ENCODE results near the gene PIEZO2.

DNA sequence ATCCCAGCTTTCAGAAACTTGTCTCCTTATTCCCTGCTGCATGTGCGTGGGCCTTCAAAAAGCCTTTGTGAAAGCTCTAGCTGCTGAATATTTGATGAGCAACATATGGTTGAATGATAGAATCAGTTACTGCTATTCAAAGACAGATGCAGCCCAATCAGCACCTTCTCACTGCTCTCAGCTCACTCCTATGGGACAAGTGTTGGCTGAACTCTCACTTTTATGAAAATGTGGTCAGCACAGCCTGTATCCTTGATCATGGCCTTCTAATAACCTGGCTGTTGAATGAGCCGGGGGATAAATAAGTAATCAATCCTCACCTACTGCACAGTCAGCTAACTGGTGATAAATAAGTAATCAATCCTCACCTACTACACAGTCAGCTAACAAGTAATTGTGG, 103.2 kb downstream of the PIEZO2 start:
- TF ChIP-seq, protein P1, sequence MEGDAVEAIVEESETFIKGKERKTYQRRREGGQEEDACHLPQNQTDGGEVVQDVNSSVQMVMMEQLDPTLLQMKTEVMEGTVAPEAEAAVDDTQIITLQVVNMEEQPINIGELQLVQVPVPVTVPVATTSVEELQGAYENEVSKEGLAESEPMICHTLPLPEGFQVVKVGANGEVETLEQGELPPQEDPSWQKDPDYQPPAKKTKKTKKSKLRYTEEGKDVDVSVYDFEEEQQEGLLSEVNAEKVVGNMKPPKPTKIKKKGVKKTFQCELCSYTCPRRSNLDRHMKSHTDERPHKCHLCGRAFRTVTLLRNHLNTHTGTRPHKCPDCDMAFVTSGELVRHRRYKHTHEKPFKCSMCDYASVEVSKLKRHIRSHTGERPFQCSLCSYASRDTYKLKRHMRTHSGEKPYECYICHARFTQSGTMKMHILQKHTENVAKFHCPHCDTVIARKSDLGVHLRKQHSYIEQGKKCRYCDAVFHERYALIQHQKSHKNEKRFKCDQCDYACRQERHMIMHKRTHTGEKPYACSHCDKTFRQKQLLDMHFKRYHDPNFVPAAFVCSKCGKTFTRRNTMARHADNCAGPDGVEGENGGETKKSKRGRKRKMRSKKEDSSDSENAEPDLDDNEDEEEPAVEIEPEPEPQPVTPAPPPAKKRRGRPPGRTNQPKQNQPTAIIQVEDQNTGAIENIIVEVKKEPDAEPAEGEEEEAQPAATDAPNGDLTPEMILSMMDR (optimal IDR thresholded peaks at IDR 0.05 in 1 of 3, IDR thresholded peaks at IDR 0.05 in 1 of 3, conservative IDR thresholded peaks at IDR 0.05 in 1 of 3; ENCODE audit: extremely low read depth in 1 of 3, insufficient read depth in 2 of 3, low read length in 3 of 3), result no peak
- TF ChIP-seq EZH2 (IDR thresholded peaks at IDR 0.05; ENCODE audit: low read length), result no peak

All from keratinocyte (primary cell).